Sigmoid colon (tissue), 4 donors: ENCODE results near the gene CDHR3.

ENCODE experiments used
- CTCF ChIP-seq, 4 experiments: fragments of 450-650 bp in 3 of 4; fragments of 200-600 bp in 1 of 4; IDR thresholded peaks; one replicate each; pipeline ENCODE4 v1.5.1; 2016 to 2019; ENCODE audit warnings: antibody characterized with exemption in 4 of 4, mild to moderate bottlenecking in 3 of 4, moderate library complexity in 2 of 4
- POLR2A ChIP-seq, 2 donors: fragments of 450-650 bp; IDR thresholded peaks; one replicate each; pipeline ENCODE4 v1.6.1; 2016; ENCODE audit warnings: antibody characterized with exemption in 2 of 2, mild to moderate bottlenecking in 2 of 2, moderate library complexity in 2 of 2
- POLR2AphosphoS5 ChIP-seq, 4 donors: sonication (generic); formaldehyde crosslinking; IDR thresholded peaks; one replicate each; pipeline ENCODE4 v1.6.1; 2017; ENCODE audit warnings: antibody characterized with exemption in 4 of 4

- TF ChIP-seq POLR2AphosphoS5 (IDR thresholded peaks at IDR 0.05) (no peak), POLR2A (IDR thresholded peaks at IDR 0.05) (no peak), CTCF (IDR thresholded peaks at IDR 0.05) (no peak)
Observed at GRCh38 chr7:105971845-105972244, 8.8 kb downstream of the CDHR3 start.
